H1 (cell line): ENCODE data around the gene VSTM4. TPM values are rescaled to one million over a fixed set of nuclear protein-coding genes. Genes with fewer than 3 reads are reported as not detected.

Experiments
- CTBP2 ChIP-seq: IDR thresholded peaks from 2 replicates; pipeline ENCODE4 v1.7.0; 2011; ENCODE audit warnings: borderline replicate concordance, mild to moderate bottlenecking, moderate library complexity, mixed read lengths, low read length; ENCODE audit not compliant: insufficient read depth, insufficient read length
- JUN ChIP-seq: IDR thresholded peaks from 2 replicates; pipeline ENCODE4 v1.6.1; 2011; ENCODE audit warnings: low read depth, mild to moderate bottlenecking, improper control_type of control experiment, low read length
- KDM1A ChIP-seq: fragments of 200-600, 300-600 bp; sonication (generic); IDR thresholded peaks from 2 replicates; pipeline ENCODE4 v1.7.1; 2016; ENCODE audit warnings: mild to moderate bottlenecking, low read length, borderline replicate concordance
- NANOG ChIP-seq: IDR thresholded peaks from 2 replicates; pipeline ENCODE4 v1.6.1; 2011; ENCODE audit warnings: low read length, low read depth, mild to moderate bottlenecking, inconsistent platforms; ENCODE audit not compliant: insufficient read depth, poor library complexity, severe bottlenecking
- POU5F1 ChIP-seq: IDR thresholded peaks from 2 replicates; pipeline ENCODE4 v1.6.1; 2011; ENCODE audit warnings: low read depth, mild to moderate bottlenecking, low read length, moderate library complexity
- RFX5 ChIP-seq: IDR thresholded peaks from 2 replicates; pipeline ENCODE4 v1.6.1; 2011; ENCODE audit warnings: low read depth, low read length, improper control_type of control experiment, borderline replicate concordance
- SIN3A ChIP-seq, 2 experiments: IDR thresholded peaks in 1 of 2; conservative IDR thresholded peaks in 1 of 2; 2 replicates each; pipeline ENCODE4 v1.6.1; 2011 to 2012; ENCODE audit warnings: low read length in 2 of 2, improper control_type of control experiment in 1 of 2, low read depth in 1 of 2, mild to moderate bottlenecking in 1 of 2
- ZNF274 ChIP-seq: IDR thresholded peaks from 2 replicates; pipeline ENCODE4 v1.7.0; 2012; ENCODE audit warnings: low read length, borderline replicate concordance; ENCODE audit errors: extremely low read depth
- polyA plus RNA-seq, 7 experiments: library from polyadenylated mRNA; depleted of rRNA in 3 of 7; stranded (reverse) in 5 of 7; unstranded in 2 of 7; fragments of >200 nt in 5 of 7; fragments of 200-250 nt in 2 of 7; gene quantifications; 1 replicate in 5 of 7; 2 replicates in 1 of 7; 4 replicates in 1 of 7; pipeline versions ENCODE4 v1.2.1 to v1.2.3, GENCODE V29; 2011 to 2013; ENCODE audit warnings: missing spikeins in 2 of 7, mixed read lengths in 2 of 7
- total RNA-seq: library from RNA; stranded (reverse); fragmentation: NEBNext Ultra II Directional; extraction: Animal tissue kit (Norgen Biotek cat#: 25700); gene quantifications from 2 replicates; pipeline ENCODE4 v1.2.1, GENCODE V29; 2021
- TF ChIP-seq, protein P1 (sequence below): fragments of 300-600 bp; sonication (generic); IDR thresholded peaks from 2 replicates; pipeline ENCODE4 v1.7.1; 2012; ENCODE audit warnings: low read length, moderate library complexity, mild to moderate bottlenecking, inconsistent platforms; ENCODE audit not compliant: insufficient replicate concordance

VSTM4 gene
- total and polyA plus RNA-seq, 2 of the 8 experiments (the other 6 are each of a cell fraction or from before 2014, with no cell fraction given): 0.48 to 0.73 TPM

- TF ChIP-seq, protein P1, sequence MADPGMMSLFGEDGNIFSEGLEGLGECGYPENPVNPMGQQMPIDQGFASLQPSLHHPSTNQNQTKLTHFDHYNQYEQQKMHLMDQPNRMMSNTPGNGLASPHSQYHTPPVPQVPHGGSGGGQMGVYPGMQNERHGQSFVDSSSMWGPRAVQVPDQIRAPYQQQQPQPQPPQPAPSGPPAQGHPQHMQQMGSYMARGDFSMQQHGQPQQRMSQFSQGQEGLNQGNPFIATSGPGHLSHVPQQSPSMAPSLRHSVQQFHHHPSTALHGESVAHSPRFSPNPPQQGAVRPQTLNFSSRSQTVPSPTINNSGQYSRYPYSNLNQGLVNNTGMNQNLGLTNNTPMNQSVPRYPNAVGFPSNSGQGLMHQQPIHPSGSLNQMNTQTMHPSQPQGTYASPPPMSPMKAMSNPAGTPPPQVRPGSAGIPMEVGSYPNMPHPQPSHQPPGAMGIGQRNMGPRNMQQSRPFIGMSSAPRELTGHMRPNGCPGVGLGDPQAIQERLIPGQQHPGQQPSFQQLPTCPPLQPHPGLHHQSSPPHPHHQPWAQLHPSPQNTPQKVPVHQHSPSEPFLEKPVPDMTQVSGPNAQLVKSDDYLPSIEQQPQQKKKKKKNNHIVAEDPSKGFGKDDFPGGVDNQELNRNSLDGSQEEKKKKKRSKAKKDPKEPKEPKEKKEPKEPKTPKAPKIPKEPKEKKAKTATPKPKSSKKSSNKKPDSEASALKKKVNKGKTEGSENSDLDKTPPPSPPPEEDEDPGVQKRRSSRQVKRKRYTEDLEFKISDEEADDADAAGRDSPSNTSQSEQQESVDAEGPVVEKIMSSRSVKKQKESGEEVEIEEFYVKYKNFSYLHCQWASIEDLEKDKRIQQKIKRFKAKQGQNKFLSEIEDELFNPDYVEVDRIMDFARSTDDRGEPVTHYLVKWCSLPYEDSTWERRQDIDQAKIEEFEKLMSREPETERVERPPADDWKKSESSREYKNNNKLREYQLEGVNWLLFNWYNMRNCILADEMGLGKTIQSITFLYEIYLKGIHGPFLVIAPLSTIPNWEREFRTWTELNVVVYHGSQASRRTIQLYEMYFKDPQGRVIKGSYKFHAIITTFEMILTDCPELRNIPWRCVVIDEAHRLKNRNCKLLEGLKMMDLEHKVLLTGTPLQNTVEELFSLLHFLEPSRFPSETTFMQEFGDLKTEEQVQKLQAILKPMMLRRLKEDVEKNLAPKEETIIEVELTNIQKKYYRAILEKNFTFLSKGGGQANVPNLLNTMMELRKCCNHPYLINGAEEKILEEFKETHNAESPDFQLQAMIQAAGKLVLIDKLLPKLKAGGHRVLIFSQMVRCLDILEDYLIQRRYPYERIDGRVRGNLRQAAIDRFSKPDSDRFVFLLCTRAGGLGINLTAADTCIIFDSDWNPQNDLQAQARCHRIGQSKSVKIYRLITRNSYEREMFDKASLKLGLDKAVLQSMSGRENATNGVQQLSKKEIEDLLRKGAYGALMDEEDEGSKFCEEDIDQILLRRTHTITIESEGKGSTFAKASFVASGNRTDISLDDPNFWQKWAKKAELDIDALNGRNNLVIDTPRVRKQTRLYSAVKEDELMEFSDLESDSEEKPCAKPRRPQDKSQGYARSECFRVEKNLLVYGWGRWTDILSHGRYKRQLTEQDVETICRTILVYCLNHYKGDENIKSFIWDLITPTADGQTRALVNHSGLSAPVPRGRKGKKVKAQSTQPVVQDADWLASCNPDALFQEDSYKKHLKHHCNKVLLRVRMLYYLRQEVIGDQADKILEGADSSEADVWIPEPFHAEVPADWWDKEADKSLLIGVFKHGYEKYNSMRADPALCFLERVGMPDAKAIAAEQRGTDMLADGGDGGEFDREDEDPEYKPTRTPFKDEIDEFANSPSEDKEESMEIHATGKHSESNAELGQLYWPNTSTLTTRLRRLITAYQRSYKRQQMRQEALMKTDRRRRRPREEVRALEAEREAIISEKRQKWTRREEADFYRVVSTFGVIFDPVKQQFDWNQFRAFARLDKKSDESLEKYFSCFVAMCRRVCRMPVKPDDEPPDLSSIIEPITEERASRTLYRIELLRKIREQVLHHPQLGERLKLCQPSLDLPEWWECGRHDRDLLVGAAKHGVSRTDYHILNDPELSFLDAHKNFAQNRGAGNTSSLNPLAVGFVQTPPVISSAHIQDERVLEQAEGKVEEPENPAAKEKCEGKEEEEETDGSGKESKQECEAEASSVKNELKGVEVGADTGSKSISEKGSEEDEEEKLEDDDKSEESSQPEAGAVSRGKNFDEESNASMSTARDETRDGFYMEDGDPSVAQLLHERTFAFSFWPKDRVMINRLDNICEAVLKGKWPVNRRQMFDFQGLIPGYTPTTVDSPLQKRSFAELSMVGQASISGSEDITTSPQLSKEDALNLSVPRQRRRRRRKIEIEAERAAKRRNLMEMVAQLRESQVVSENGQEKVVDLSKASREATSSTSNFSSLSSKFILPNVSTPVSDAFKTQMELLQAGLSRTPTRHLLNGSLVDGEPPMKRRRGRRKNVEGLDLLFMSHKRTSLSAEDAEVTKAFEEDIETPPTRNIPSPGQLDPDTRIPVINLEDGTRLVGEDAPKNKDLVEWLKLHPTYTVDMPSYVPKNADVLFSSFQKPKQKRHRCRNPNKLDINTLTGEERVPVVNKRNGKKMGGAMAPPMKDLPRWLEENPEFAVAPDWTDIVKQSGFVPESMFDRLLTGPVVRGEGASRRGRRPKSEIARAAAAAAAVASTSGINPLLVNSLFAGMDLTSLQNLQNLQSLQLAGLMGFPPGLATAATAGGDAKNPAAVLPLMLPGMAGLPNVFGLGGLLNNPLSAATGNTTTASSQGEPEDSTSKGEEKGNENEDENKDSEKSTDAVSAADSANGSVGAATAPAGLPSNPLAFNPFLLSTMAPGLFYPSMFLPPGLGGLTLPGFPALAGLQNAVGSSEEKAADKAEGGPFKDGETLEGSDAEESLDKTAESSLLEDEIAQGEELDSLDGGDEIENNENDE: no peak
- TF ChIP-seq CTBP2: no peak
- no peak for TF ChIP-seq JUN
- TF ChIP-seq KDM1A: no peak
- TF ChIP-seq ZNF274: no peak
- TF ChIP-seq NANOG: no peak
- no peak for TF ChIP-seq RFX5
- no peak for TF ChIP-seq POU5F1
- no peak for TF ChIP-seq SIN3A (conservative IDR thresholded peaks at IDR 0.05 in 1 of 2, IDR thresholded peaks at IDR 0.05 in 1 of 2; ENCODE audit: low read depth in 1 of 2, low read length in 2 of 2)
Measured at GRCh38 chr10:49140304-49141177, 25.2 kb upstream of the VSTM4 start (continued).
